Endodermal cell (in vitro differentiated cells): ENCODE data around the gene FRRS1. TPM values are rescaled to one million over a fixed set of nuclear protein-coding genes. Genes with fewer than 3 reads are reported as not detected.
A peak's percentile ranks its signal among the peaks of the same experiment; 100 is the strongest.

Source experiments
- DNase-seq: peaks from one replicate; pipeline ENCODE4 v3.0.0-alpha.2; 2017
- H3K27ac ChIP-seq: 2 replicates; pipeline ENCODE4 v1.5.1; 2013; ENCODE audit warnings: mild to moderate bottlenecking, low read depth, low read length, moderate library complexity
- H3K27me3 ChIP-seq: 2 replicates; pipeline ENCODE4 v1.6.1; 2013; ENCODE audit warnings: mild to moderate bottlenecking, low read length, moderate library complexity; ENCODE audit not compliant: insufficient read depth, control insufficient read depth, poor library complexity, severe bottlenecking
- H3K36me3 ChIP-seq: 2 replicates; pipeline ENCODE4 v1.7.0; 2013; ENCODE audit warnings: mild to moderate bottlenecking, low read length, moderate library complexity; ENCODE audit not compliant: control insufficient read depth, insufficient read depth
- H3K4me1 ChIP-seq: one replicate; pipeline ENCODE4 v1.7.0; 2013; ENCODE audit warnings: low read length; ENCODE audit not compliant: control insufficient read depth, insufficient read depth
- H3K4me3 ChIP-seq: 2 replicates; pipeline ENCODE4 v1.5.1; 2013; ENCODE audit warnings: mild to moderate bottlenecking, low read length, moderate library complexity
- H3K9ac ChIP-seq: 2 replicates; pipeline ENCODE4 v1.6.1; 2013; ENCODE audit warnings: mild to moderate bottlenecking, low read length, moderate library complexity; ENCODE audit not compliant: poor library complexity, severe bottlenecking; ENCODE audit errors: extremely low read depth
- H3K9me3 ChIP-seq: 2 replicates; pipeline ENCODE4 v1.6.1; 2013; ENCODE audit warnings: mild to moderate bottlenecking, low read length, moderate library complexity; ENCODE audit not compliant: control insufficient read depth
- H3K27ac Mint-ChIP-seq: 2 replicates; pipeline ENCODE4 v1.8.0; 2020; ENCODE audit warnings: mixed read lengths
- H3K27me3 Mint-ChIP-seq: 2 replicates; pipeline ENCODE4 v1.8.0; 2021; ENCODE audit warnings: mild to moderate bottlenecking, mixed read lengths; ENCODE audit not compliant: insufficient read depth
- H3K36me3 Mint-ChIP-seq: 2 replicates; pipeline ENCODE4 v1.8.0; 2020; ENCODE audit warnings: low read depth, mixed read lengths
- H3K4me1 Mint-ChIP-seq: 2 replicates; pipeline ENCODE4 v1.8.0; 2020; ENCODE audit warnings: mixed read lengths
- H3K4me3 Mint-ChIP-seq: 2 replicates; pipeline ENCODE4 v1.8.0; 2020; ENCODE audit warnings: mild to moderate bottlenecking, moderate library complexity, mixed read lengths
- H3K9me3 Mint-ChIP-seq: 2 replicates; pipeline ENCODE4 v1.8.0; 2020; ENCODE audit warnings: mild to moderate bottlenecking, mixed read lengths
- WGBS, 2 experiments: methylation state at CpG; one replicate each; pipeline versions ENCODE4 v1.1.5 to v1.1.7; 2013; ENCODE audit warnings: missing lambda C conversion rate in 2 of 2, mixed read lengths in 1 of 2; ENCODE audit not compliant: insufficient coverage in 1 of 2, insufficient read length in 1 of 2; 5-methylcytosine and 5-hydroxymethylcytosine counted together
- total RNA-seq, 2 donors: library from RNA; stranded (reverse); fragmentation: NEBNext Ultra II Directional in 1 of 2; extraction: Animal tissue kit (Norgen Biotek cat#: 25700) in 1 of 2; gene quantifications; 2 replicates in 1 of 2; 3 replicates in 1 of 2; pipeline ENCODE4 v1.2.1, GENCODE V29; 2021
- TF ChIP-seq, protein P1 (sequence below): fragments of 200-600 bp; sonication (generic); conservative IDR thresholded peaks from 2 replicates; pipeline ENCODE4 v1.5.0; 2021; ENCODE audit warnings: antibody characterized with exemption, mild to moderate bottlenecking

Gene FRRS1
- total RNA-seq, 2 donors from 2014 or later = 9.9 to 24.4 TPM

DNA sequence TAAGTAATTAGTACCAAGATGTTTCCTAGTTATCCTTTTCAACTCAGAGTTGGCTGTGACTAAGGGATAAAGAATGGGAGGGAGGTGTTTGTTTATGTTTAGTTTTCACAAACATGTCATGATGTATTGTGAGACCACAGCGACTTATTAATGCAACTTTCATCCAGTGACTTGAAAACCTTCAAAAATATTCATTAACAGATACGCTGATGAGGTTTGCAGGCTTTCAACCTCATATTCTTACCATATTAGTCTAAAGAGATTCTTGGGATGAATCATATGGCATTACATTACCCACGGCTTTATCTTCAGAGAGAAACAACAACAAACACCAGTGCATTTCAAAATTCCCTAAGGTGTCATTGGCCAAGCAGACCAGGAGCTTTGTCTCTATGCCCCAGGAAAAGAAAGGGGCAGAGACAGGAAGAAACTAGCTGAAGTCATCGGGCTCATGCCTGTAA lies 84.1 kb downstream of the FRRS1 start:
- H3K4me3 ChIP-seq = no peak overlapping the region
- DNase-seq = no peak
- no peak overlapping the region for H3K9ac ChIP-seq
- Mint-ChIP-seq H3K27me3 (peaks cover 2% of the 10 kb centered on the region), H3K27ac (no peak overlapping the region), H3K9me3 (no peaks in the 10 kb centered on the region), H3K36me3 (no peaks in the 10 kb centered on the region), H3K4me1 (peaks cover 8% of the 10 kb centered on the region), H3K4me3 (no peak overlapping the region)
- no peaks in the 10 kb centered on the region for H3K9me3 ChIP-seq
- WGBS, 2 experiments = 80 to 87% methylated on average over 1 to 4 of the region's 4 CpGs
- H3K27ac ChIP-seq = no peak overlapping the region
- TF ChIP-seq, protein P1, sequence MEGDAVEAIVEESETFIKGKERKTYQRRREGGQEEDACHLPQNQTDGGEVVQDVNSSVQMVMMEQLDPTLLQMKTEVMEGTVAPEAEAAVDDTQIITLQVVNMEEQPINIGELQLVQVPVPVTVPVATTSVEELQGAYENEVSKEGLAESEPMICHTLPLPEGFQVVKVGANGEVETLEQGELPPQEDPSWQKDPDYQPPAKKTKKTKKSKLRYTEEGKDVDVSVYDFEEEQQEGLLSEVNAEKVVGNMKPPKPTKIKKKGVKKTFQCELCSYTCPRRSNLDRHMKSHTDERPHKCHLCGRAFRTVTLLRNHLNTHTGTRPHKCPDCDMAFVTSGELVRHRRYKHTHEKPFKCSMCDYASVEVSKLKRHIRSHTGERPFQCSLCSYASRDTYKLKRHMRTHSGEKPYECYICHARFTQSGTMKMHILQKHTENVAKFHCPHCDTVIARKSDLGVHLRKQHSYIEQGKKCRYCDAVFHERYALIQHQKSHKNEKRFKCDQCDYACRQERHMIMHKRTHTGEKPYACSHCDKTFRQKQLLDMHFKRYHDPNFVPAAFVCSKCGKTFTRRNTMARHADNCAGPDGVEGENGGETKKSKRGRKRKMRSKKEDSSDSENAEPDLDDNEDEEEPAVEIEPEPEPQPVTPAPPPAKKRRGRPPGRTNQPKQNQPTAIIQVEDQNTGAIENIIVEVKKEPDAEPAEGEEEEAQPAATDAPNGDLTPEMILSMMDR = no peak
- no peaks in the 10 kb centered on the region for H3K36me3 ChIP-seq
- no peaks in the 10 kb centered on the region for H3K4me1 ChIP-seq
- peaks cover 21% of the 10 kb centered on the region for H3K27me3 ChIP-seq

GRCh38 chr1:99681583-99681982 lies 84.9 kb downstream of the FRRS1 start:
- H3K4me3 Mint-ChIP-seq = no peak overlapping the region
- 86 to 91% methylated on average over 3 of the region's 3 CpGs for WGBS, 2 experiments
- H3K36me3 ChIP-seq = no peaks in the 10 kb centered on the region
- H3K4me1 Mint-ChIP-seq = peaks cover 8% of the 10 kb centered on the region
- H3K27ac ChIP-seq = no peak overlapping the region
- H3K9ac ChIP-seq = no peak overlapping the region
- TF ChIP-seq, protein P1 = peak; percentile 41
- DNase-seq = no peak
- H3K4me3 ChIP-seq = no peak overlapping the region
- peaks cover 7% of the 10 kb centered on the region for H3K27me3 Mint-ChIP-seq
- no peaks in the 10 kb centered on the region for H3K36me3 Mint-ChIP-seq
- no peaks in the 10 kb centered on the region for H3K9me3 ChIP-seq
- H3K4me1 ChIP-seq = no peaks in the 10 kb centered on the region
- no peaks in the 10 kb centered on the region for H3K9me3 Mint-ChIP-seq
- H3K27me3 ChIP-seq = peaks cover 27% of the 10 kb centered on the region
- no peak overlapping the region for H3K27ac Mint-ChIP-seq

- H3K27me3 ChIP-seq = peaks cover 35% of the 10 kb centered on the region
- no peak overlapping the region for H3K9ac ChIP-seq
- no peaks in the 10 kb centered on the region for H3K36me3 Mint-ChIP-seq
- no peak overlapping the region for H3K4me3 ChIP-seq
- DNase-seq = no peak
- TF ChIP-seq, protein P1 = no peak
- 81% methylated on average over 1 of the region's 1 CpG; no CpG with 5 or more reads in 1 of the 2 experiments for WGBS, 2 experiments
- H3K36me3 ChIP-seq = no peaks in the 10 kb centered on the region
- no peaks in the 10 kb centered on the region for H3K9me3 ChIP-seq
- H3K4me1 ChIP-seq = no peaks in the 10 kb centered on the region
- peaks cover 7% of the 10 kb centered on the region for H3K27me3 Mint-ChIP-seq
- peaks cover 11% of the 10 kb centered on the region for H3K4me1 Mint-ChIP-seq
- no peak overlapping the region for H3K27ac ChIP-seq
- H3K9me3 Mint-ChIP-seq = no peaks in the 10 kb centered on the region
- H3K4me3 Mint-ChIP-seq = no peak overlapping the region
- H3K27ac Mint-ChIP-seq = no peak overlapping the region
These were observed 86.2 kb downstream of the FRRS1 start for GRCh38 chr1:99680270-99680669.
